T-helper 1 cell treated with Interleukin-12 subunit alpha and Interleukin-12 subunit beta and Interleukin-4 antibody, amounts not matched to agents 30 ng/mL and 1 ng/mL, for 36 hours (primary cell): ENCODE results near the gene MYOZ1. TPM values are rescaled to one million over a fixed set of nuclear protein-coding genes. Genes with fewer than 3 reads are reported as not detected.

Source experiments
- intact Hi-C: fragments of 100-400 bp; cut with micrococcal nuclease; formaldehyde crosslinking; loops from one replicate; pipeline ENCODE4 v1.15.1; 2024
- total RNA-seq: library from RNA; stranded (reverse); gene quantifications from 2 replicates; pipeline ENCODE4 v1.2.3, GENCODE V29; 2022

The MYOZ1 gene
- total RNA-seq, 1 donor from 2014 or later: not detected

DNA sequence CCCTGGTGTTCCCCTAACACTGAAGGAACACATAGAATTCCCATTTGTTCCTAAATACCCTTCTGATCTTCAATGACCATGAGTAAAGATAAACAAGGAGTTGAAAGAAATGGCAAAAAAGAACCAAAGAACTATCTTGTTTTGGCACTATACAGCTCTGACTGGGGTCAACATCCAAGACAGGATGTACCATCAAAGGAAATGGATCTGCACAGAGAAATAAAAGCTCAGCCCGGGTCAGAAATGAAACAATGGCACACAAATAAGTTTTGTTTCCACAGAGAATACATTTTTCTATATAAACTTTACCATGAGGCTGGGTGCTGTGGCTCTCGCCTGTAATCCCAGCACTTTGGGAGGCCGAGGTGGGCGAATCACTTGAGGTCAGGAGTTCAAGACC, 32.2 kb downstream of the MYOZ1 start:
- intact Hi-C loops: no loop called here

DNA sequence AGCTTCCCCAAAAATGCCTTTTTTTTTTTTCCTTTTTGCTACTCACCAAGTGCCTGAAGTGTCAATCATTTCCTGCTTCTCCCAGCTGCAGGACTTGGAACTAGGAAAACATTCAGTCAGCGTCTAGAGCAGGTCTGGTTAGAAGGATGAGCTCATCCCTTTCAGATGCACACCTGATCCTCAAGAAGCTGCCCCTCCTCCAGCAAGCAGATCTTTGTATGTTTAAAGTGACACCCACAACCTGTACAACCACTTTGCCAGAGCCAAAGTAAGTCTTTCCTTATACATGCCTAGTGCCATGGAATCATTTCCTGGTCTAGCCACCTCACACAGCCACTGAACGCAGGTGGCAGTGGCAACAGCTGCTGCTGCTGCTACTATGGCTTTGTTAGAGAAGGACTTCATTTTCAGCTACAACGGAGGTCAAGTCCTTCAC, 39.8 kb downstream of the MYOZ1 start:
- intact Hi-C loops: no loop called here

DNA sequence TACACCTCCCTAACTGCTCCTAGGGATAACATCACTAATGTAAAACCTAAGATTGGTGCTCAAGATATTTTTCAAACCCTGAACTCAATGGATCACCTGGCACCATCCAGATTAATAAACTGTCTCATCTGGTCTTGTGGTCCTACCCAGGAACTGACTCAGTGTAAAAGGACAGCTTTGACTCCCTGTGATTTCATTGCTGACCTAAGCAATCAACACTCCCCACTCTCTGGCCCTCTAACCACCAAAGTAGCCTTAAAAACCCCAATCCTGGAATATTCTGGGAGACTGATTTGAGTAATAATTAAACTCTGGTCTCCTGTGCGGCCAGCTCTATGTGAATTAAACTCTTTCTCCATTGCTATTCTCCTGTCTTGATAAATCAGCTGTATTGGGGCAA, 43.9 kb downstream of the MYOZ1 start:
- intact Hi-C loops: no loop called here

DNA sequence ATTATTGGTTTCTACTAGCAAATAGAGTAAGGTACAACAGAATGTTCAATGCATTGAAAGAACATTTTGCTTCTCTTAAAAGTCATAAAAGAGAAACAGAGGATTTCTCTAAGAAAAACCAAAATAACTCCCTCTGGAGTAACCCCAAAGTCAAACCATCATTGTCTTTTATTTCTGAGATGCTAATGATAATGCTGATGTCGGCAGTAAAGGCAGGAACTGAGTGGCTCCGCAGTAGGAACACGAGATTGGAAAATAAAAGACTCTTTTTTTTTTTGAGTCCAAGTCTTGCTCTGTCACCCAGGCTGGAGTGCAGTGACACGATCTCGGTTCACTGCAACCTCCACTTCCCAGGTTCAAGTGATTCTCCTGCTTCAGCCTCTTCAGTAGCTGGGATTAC, 47.5 kb downstream of the MYOZ1 start:
- intact Hi-C loops: no loop called here

DNA sequence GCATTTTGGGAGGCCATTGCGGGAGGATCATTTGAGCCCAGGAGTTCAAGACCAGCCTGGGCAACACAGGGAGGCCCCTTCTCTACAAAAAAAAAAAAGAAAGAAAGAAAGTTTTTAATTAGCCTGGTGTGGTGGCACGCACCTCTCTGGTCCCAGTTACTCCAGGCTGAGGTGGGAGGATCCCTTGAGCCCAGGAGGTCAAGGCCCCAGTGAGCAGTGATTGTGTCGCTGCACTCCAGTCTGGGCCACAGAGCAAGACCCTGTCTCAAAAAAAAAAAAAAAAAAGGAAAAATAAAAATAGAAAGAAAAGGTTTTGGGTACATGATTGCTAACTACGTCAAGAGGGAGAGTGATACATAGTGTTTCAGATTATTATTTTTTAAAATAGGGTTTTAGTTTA, 48.2 kb downstream of the MYOZ1 start:
- intact Hi-C loops: no loop called here

DNA sequence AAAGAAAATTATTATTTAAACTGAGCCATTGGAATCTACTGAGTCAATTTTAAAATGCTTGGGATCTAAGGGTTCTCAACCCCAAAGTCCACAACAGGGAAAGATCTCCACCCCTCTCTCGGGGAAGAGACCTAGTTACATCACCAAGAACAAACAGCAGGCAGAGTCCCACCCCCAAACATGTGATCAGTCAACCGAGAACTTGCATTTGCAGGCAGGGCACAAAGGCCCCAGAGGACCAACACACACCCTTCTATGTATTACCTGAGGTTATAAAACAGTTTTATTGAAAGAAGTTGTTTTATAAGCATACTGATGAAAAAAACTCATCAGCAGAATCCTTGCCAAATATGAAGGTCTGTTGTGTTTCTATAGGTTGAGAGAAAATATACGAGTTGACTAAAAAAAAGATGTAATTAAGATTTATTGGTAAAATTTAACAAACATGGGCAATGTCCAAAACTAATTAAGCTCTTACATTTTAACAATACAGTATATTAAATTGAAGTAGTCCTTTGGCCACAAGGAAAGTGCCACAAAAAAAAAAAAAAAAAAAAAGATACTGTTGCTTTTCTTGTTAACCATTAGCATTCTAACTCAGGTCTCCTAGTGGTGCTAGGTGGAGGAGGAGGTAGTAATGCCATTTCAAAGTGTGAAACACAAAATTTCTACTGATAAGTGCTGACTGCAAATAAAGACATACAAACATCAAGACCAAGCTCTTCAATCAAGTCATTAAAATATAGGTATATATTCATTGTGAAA, 49.2 kb downstream of the MYOZ1 start:
- intact Hi-C loops: loop anchor here (1.0 kb wide), 3 partner anchors 33 to 63 kb away; no protein-coding TSS in a partner anchor

DNA sequence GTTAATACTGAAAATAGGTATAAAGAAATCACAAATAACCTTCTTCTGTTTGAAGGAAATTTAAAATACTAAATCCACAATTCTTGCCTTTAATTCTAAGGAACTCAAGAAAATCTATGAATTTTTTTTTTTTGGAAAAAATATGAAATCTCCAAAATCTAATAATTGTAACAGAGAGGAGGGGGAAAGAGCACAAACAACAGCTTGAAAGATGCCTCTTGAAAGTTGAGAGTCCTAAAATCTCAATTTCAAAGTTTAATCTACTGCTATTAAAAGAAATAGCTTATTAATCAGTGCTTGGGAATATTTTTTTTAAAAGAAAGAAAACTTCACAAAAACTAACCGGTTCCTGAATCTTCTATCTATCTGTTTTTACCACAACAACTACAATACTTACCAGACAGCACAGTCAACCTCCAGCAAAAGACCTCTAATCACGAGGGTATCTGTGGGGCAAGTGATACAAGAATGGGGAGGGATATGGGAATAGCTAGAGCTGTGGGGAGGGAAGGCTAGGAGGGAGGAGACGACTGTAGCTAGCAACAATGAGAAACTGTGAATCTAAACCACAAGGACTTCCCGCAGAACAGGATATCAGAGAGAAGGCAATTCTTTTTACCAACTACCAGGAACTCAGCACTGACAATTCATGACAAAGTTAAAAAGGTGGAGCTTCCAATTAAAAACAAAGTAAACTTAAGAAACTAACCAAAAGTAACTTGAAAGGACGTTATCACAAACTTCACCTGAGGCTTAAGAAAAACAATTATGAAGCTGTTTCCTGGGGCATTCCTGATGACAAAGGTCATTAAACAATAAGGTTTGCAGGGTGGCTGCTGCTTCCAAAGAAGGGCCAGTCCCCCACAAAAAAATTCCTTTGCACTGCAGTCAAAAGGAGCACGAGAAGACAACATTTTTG, 50.1 kb downstream of the MYOZ1 start, which contains the start of gene USP54:
Gene USP54 (minus strand): TSS at position 462 of the 919 bp plus-strand sequence. CDS start 15,684 bp downstream, outside the sequence.
- intact Hi-C loops: loop anchor here (1.0 kb wide), 3 partner anchors 34 to 62 kb away; no protein-coding TSS in a partner anchor

DNA sequence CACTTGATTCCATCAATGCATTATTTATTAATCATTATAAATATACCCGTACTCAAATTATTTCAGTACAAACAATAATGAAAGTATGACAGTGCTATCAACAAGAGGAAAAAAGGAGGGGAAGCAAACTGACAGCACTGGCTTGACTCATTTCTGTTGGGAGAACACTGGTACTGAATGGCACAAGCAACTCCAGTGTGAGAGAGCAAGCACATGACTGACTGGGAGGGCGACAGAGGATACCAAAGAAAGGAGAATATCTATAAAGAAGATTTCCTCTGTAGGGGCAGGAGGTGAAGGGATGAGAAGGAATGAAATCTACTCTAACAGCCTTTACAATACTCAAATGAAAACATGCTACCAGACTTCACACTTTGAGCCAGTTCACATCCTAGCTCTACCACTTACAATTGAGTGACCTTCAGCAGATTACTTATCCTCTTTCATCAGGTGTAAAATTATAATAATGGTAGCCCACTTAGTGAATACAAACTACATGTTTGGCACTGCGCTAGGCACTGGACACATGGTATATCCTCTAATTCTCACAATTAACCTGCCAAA, 51.6 kb downstream of the MYOZ1 start:
- intact Hi-C loops: no loop called here

DNA sequence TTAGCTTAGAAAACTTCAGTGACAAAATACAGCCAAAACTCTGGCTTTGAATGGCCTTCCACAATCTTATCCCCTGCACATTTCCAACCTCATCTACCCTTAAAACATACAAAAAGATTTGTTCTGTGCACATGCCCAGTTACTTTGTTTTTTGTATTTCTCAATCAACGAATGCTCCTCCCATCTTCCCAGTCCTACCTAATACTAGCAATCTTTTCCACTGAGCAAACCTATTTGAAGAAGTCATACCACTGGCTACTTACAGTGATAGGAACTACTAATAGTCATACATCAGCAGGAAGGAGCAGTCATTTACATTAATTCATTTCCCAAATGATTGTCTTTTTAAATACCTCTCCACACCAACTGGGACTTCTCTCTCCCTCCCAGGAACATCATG, 52.6 kb downstream of the MYOZ1 start:
- intact Hi-C loops: no loop called here

DNA sequence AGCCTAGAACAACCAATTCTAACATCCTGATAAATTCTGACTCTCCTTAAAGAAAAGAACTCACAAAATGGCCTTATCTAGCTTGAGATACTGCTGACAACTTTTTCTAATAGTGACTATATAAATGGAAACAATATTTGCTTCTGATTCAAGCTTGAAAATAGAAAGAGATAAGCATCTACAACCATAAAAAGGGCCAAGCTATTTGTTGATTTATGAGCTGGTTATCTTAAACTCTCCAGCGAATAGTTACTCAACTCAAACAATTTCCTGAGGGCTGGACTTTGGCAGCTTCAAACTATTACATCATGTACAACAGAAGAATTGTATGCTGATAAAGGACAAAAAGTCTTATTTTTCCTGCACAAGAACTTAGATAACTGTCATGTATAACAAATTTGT, 54.7 kb downstream of the MYOZ1 start:
- intact Hi-C loops: no loop called here

DNA sequence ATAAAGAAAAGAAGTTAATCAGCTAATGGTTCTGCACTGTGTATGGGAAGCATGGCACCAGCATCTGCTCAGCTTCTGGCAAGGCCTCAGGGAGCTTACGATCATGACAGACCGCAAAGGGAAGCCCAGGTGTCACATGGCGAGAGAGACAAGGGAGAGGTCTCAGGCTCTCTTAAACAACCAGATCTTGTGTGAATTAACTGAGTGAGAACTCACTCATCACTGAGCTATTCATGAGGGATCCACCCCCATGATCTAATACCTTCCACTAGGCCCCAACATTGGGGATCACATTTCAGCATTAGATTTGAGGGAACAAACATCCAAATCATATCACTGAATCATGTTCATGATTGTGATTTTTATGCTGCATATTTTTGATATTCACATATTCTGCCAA, 55.9 kb downstream of the MYOZ1 start:
- intact Hi-C loops: no loop called here

DNA sequence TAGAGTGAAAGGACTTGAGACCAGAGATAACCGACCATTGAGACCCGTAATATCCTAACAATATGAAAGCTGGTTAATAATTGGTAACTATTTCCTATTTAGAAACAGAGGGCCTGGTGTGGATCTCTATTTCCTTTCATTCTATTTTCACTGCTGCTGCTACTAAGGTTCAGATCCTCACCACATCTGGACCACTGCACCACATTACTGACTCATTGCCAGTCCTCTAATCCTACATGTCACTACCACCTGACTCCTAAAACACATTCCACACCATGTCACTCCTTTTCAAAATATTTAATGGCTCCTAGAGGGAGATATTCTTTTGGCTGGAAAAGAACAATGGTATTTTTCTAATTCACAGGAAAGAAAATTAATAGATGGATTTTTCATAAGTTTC, 56.5 kb downstream of the MYOZ1 start:
- intact Hi-C loops: no loop called here

DNA sequence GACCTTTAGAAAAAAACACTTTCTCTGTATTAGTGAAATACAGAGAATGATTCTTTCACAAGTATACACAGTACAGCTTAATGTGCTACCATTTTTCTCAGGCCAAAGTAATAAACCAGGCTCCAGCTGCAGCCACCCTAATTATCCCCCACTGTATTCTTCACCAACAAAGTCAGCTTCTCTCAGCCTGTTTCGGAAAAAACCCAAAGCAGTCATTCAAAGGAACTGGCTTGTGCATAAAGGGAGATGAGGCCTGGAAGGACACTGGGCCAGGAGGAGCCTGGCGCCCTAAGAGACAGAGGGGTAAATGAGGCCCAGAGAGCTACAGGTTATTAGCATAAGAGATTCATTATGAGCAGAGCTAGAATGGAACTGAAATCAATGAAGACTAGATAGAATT, 59.4 kb downstream of the MYOZ1 start:
- intact Hi-C loops: no loop called here

Other genes with a start within 250 kb of the MYOZ1 start
- gene ANXA7, start 227.4 kb downstream of the MYOZ1 start, total RNA-seq: 132 and 143 TPM in 2 replicates
- 3.8 and 4.2 TPM in 2 replicates for gene MSS51, start 207.9 kb downstream of the MYOZ1 start, total RNA-seq
- gene PPP3CB, start 145.4 kb downstream of the MYOZ1 start, total RNA-seq: 47.3 and 48.9 TPM in 2 replicates
- gene USP54, start 50.1 kb downstream of the MYOZ1 start, total RNA-seq: 4.0 and 4.1 TPM in 2 replicates
- 0.10 TPM in 1 of 2 replicates, not detected in the other for gene SYNPO2L, start 14.6 kb upstream of the MYOZ1 start, total RNA-seq
- 10.6 and 11.0 TPM in 2 replicates for gene AGAP5, start 56.6 kb upstream of the MYOZ1 start, total RNA-seq
- 129 and 135 TPM in 2 replicates for gene SEC24C, start 102.9 kb upstream of the MYOZ1 start, total RNA-seq
- 30.4 and 30.7 TPM in 2 replicates for gene CHCHD1, start 140.6 kb upstream of the MYOZ1 start, total RNA-seq
- 112 and 128 TPM in 2 replicates for gene ZSWIM8, start 144.1 kb upstream of the MYOZ1 start, total RNA-seq
- 75.9 and 81.6 TPM in 2 replicates for gene NDST2, start 170.1 kb upstream of the MYOZ1 start, total RNA-seq
- gene CAMK2G, start 233.1 kb upstream of the MYOZ1 start, total RNA-seq: 40.7 and 43.0 TPM in 2 replicates